Measurements from ENCODE around the gene CTNNBL1.

The CTNNBL1 gene

GRCh38 chr20:37902504-37903313 lies 208.9 kb downstream of the CTNNBL1 start, which contains the start of gene VSTM2L:
Gene VSTM2L, plus strand, starts transcription at chr20:37903127. Its CDS starts 224 bp downstream, at chr20:37903351.
- DNase-seq (ENCODE audit: low read depth) = no peak
- peak within 1 kb of the TSS; percentile 39 for H3K4me3 ChIP-seq (ENCODE audit: low read depth, low read length)

- H3K4me3 ChIP-seq (ENCODE audit: low read depth, low read length) = peak overlapping the region; percentile 39
- no peak for DNase-seq (ENCODE audit: low read depth)
Measured at GRCh38 chr20:37903317-37904007, 209.6 kb downstream of the CTNNBL1 start.

DNA sequence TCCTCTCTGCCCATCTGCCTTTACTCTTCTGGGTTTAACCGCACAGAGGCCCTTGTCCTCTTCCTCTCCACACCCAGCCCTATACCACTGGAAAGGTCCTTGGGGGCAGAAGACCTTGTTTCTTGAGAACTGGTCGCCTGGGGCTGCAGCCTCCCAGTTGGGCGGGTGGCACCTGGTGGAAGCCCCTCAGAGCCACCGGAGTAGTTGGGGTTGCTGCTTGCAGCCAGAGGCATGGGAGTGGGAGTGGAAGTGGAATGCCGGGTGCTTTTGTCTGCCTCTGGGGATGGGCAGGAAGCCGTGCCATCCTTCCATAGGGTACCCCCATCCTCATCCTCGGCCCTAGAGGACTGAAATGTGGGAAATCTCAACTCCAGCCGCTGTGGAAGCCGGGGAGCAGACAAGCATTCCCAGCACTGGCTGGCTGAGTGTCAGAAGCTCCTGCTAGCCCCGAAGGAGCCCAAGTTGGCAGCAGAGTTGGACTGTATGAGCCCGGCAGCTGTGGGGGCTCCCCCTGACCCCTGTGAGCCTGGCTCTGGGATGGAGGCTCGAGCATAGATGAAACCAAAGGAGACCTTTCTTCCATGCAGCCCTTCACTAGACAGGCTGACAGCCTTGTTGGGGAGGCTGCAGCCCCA lies 210.3 kb downstream of the CTNNBL1 start:
- no peak for DNase-seq (ENCODE audit: low read depth)
- H3K4me3 ChIP-seq (ENCODE audit: low read depth, low read length) = no peak overlapping the region

GRCh38 chr20:37904845-37905373 lies 211.1 kb downstream of the CTNNBL1 start:
- H3K4me3 ChIP-seq (ENCODE audit: low read depth, low read length) = no peak overlapping the region
- DNase-seq (ENCODE audit: low read depth) = no peak

GRCh38 chr20:37905671-37906613 lies 212.1 kb downstream of the CTNNBL1 start:
- no peak for DNase-seq (ENCODE audit: low read depth)
- no peak overlapping the region for H3K4me3 ChIP-seq (ENCODE audit: low read depth, low read length)

- no peak for DNase-seq (ENCODE audit: low read depth)
- H3K4me3 ChIP-seq (ENCODE audit: low read depth, low read length) = no peak overlapping the region
Measured at GRCh38 chr20:37907330-37907676, 213.5 kb downstream of the CTNNBL1 start.

DNA sequence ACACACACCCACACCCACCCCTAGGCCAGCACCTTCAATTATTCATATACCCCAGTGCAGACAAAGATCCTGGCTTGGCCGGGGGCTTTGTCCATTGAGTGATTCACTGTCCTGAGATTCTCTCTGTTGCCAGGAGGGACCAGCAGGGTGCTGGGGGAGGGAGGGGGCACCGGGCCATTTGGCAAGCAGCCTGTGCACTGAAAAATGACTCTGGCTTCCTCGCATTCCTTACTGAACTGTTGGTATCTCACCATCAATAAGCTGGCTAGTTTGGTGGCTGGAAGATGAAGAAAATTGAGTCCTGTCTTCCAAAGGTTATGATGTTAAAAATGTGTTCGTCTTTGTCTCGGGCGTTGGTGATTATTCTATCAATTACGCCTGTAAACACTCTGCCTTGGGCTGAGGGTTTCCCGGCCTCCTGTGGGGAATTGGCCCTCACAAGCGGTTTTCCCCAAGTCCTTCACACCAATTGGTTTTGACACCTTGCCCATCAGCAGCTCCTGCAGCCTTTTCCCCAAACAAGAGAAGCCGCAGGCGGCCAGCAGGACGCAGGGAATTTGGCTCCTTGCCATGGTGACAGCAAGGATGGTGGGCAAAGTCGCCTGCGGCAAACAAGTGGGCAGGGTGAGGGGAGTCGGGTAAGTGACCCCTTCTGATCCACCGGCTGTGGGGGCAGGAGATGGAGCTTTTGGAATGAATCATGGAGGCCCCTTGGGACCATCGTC lies 214.0 kb downstream of the CTNNBL1 start:
- no peak overlapping the region for H3K4me3 ChIP-seq (ENCODE audit: low read depth, low read length)
- peak; percentile 51 for DNase-seq (ENCODE audit: low read depth)

- no peak for DNase-seq (ENCODE audit: low read depth)
- H3K4me3 ChIP-seq (ENCODE audit: low read depth, low read length) = no peak overlapping the region
Measured at GRCh38 chr20:37911261-37911660, 217.4 kb downstream of the CTNNBL1 start.

DNA sequence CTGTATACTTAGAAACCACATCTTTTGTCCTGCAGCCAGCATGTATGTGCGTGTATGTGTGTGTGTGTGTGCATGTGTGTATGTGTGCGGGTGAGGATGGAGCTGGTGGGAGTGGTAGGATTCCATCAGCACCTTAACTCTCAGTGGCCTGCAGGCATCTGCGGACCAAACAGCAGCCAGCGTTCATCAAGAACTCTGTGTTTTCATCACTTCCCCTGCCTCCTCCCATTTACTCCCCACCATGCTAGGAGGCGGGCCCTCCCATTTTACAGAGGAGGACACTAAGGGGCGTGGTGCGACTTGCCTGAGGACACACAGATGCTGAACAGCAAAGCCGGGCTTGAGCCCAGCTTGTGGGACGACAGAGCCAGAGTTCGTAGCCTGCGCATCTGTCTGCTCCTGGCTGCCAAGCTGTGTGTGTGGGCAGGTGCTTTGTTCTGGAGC lies 218.0 kb downstream of the CTNNBL1 start:
- H3K4me3 ChIP-seq (ENCODE audit: low read depth, low read length) = no peak overlapping the region
- DNase-seq (ENCODE audit: low read depth) = no peak

GRCh38 chr20:37912874-37913273 lies 219.0 kb downstream of the CTNNBL1 start:
- no peak for DNase-seq (ENCODE audit: low read depth)
- no peak overlapping the region for H3K4me3 ChIP-seq (ENCODE audit: low read depth, low read length)

GRCh38 chr20:37913567-37914366 lies 219.9 kb downstream of the CTNNBL1 start:
- no peak overlapping the region for H3K4me3 ChIP-seq (ENCODE audit: low read depth, low read length)
- no peak for DNase-seq (ENCODE audit: low read depth)

DNA sequence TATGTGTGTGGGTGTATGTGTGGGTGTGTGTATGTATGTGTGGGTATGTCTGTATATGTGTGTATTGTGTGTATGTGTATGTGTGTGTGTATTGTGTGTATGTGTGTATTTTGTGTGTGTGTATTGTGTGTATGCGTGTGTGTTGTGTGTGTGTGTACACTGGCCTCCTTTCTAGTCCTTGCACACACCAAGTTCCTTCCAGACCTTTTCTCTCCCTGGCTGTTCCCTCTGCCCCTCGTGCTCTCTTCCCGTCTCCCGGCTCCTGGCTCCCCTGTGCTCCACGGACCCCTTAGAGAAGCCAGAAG lies 220.5 kb downstream of the CTNNBL1 start:
- no peak for DNase-seq (ENCODE audit: low read depth)
- no peak overlapping the region for H3K4me3 ChIP-seq (ENCODE audit: low read depth, low read length)

GRCh38 chr20:37914672-37915433 lies 221.0 kb downstream of the CTNNBL1 start:
- no peak for DNase-seq (ENCODE audit: low read depth)

GRCh38 chr20:37915434-37915787 lies 221.6 kb downstream of the CTNNBL1 start:
- no peak for DNase-seq (ENCODE audit: low read depth)
- H3K4me3 ChIP-seq (ENCODE audit: low read depth, low read length) = no peak overlapping the region

More at GRCh38 chr20:37914672-37915433, 221.0 kb downstream of the CTNNBL1 start:
- peak overlapping the region; percentile 7 for H3K4me3 ChIP-seq (ENCODE audit: low read depth, low read length)

DNA sequence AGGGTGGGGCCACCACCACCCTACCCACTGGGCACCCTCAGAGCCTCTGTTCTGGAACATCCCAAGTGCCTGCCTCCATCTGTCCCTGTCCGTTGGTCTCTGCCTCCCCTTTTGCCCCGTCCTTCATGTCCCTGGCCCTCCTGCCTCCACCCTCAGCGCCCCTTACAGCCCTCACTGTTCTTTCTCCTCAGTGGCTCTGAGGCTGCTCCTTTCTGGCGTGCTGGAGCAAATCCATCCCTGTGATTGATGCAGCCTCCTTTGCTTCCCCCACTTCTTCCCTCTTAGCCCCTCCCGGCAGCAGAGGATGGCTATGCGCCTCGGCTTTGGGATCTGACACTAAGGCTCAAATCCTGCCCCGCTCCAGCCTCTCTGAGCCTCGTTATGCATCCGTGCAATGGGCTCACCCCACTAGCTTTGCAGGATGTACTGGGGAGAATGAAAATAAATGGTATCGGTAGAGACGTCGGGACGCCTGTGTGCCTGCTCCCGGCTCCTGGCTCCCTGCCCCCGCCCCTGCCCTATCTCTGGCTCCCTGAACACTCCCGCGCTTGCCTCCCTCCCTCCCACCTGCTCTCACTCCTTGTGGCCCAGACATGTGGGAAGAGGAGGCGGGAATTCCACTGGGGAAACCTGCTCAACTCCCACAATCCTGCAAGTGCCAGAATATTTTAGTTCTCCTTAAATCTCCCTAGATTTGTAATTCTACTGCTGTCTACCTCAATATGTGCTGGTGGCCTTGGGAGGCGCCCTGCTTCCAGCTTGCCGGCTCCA lies 222.2 kb downstream of the CTNNBL1 start:
- DNase-seq (ENCODE audit: low read depth) = no peak

GRCh38 chr20:37917461-37917860 lies 223.6 kb downstream of the CTNNBL1 start:
- no peak for DNase-seq (ENCODE audit: low read depth)
- no peak overlapping the region for H3K4me3 ChIP-seq (ENCODE audit: low read depth, low read length)

More for the DNA sequence above, 222.2 kb downstream of the CTNNBL1 start:
- H3K4me3 ChIP-seq (ENCODE audit: low read depth, low read length) = no peak overlapping the region

Data from skeletal muscle cell (primary cell).